CMK (cell line): ENCODE data around the gene COPS7A.

Experiments used
- DNase-seq: peaks from one replicate; pipeline ENCODE4 v3.0.0-alpha.2; 2010; ENCODE audit warnings: low read depth

The COPS7A gene

DNA sequence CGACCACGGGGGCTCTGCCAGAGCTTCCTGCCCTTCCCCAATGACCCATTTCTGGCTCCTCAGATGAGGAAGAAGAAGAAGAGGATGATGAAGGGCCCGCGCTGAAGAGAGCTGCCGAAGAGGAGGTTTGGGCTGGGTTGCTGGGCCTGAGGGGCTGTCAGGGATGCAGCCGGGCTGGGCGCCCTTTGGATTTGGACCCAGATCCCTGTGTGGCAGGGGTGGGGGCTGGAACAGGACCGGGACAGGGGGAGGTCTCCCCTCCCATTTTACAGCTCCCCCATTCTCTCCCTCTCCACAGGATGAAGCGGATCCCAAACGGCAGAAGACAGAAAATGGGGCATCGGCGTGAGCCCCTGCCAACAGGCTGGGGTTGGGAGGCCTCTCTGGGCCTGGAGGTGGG lies 46.2 kb downstream of the COPS7A start:
- no peak for DNase-seq

DNA sequence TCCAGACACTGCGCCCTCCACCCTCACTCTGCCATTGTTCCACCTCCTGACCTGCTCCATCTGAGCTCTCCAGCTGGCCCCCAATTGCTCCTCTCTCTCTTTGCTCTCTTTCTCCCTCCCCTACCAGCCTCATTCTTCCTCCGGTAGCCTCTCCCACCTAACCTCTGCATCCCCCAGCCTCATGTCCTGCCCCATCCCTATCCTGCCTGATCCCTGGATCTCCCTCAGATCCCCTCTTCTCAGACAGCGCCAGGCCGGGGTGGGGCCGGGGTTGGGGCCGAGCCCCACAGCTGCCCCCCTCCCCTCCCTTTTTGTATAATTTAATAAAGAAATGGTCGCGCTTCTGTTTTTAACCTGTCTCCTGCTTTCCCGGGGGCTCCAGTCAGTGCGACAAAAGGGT lies 46.8 kb downstream of the COPS7A start:
- DNase-seq, result no peak

DNA sequence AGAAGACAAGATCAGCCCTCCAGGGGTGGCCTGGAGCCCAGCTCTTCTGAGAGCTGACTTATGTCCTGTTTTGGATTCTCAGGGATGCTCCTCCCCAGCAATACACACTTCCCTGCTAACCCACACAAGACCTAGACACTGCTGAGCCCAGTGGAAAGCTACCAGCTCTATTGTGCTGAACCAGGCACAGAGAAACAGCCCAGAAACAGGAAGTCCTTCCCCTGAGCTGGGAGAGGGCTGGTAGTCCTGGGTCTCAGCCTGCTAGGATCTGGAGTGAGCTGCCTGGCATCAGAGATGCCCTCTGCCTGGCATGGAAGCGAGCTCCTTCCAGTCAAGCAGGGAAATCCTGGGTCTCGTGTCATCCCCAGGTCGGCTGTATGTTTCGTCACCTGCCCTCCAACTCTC lies 47.2 kb downstream of the COPS7A start:
- DNase-seq, result no peak

DNA sequence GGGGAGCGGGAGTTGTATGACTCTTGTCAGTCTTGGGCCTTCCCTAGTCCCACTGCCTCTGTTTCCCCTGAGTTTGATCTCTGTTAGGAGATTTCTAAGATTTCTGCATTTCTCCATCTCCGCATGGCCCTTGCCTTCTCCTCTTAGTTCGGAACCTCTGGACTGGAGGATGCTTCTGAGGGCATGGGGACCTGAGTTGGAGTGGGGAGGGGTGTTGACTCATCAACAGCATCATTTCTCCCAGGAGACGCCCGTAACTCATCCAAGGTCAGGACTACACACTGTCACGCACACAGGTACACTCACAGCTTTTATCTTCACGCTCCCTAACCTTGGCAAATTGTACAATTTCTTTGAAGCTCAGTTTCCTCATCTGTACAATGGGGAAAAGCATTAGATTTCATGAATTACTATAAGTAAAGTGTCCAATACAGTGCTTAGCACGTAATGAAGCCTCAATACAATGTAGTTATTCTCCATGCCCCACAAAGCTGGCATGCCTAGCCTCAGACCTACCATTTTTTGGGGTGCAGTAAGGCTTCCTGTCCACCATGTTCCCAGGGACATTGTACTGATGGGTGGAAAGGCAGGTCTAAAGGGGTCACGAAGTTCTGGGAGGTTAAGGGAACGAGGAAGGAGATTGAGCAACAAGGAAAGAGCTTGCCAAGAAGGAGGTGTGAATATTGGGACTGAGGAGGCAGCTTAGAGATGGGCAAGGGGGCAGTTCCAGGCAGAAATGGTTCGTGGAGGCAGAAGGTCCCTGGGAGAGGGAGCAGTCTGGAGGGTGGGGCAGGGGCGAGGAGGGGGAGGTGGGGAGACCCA lies 47.9 kb downstream of the COPS7A start:
- DNase-seq, result no peak

DNA sequence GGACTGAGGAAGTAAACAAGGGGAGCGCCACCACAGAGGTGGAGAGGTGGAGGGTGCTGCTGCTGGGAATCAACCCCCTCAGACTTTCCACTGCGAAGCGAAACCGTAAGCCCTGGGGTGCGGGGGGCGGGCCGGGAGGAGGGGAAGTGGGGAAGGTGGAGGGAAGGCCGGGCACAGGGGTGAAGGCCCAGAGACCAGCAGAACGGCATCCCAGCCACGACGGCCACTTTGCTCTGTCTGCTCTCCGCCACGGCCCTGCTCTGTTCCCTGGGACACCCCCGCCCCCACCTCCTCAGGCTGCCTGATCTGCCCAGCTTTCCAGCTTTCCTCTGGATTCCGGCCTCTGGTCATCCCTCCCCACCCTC lies 48.5 kb downstream of the COPS7A start, which contains the start of gene LAG3:
Gene LAG3 (plus strand): TSS at position 190 of the 365 bp plus-strand sequence. CDS start 333 bp downstream, outside the sequence.
- DNase-seq, result no peak

DNA sequence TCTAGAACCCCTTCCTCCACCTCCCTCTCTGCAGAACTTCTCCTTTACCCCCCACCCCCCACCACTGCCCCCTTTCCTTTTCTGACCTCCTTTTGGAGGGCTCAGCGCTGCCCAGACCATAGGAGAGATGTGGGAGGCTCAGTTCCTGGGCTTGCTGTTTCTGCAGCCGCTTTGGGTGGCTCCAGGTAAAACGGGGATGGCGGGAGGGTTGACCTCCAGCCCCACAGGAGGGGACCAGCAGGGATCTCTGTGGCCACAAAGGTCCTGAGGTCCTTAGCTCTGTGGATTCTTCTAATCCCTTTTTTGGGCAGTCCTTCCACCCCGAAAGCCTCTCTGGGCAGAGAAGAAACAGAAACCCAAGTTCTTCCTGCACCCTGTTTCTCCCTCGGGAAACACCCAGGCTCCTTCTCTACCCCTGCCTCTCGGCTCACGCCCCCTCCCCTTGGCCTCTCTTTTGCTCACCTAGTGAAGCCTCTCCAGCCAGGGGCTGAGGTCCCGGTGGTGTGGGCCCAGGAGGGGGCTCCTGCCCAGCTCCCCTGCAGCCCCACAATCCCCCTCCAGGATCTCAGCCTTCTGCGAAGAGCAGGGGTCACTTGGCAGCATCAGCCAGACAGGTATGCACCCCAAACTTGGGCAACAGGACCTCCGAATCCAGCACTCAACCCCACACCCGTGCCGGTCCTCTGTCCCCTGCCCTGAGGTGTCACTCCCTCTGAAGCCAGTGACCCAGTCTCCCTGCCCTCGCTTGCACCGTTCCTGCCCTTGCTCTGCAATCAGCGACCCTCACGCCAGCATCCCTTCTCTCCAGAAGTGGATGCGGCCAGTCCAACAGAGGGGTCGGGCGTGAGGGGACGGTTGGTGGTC lies 49.1 kb downstream of the COPS7A start:
- no peak for DNase-seq

DNA sequence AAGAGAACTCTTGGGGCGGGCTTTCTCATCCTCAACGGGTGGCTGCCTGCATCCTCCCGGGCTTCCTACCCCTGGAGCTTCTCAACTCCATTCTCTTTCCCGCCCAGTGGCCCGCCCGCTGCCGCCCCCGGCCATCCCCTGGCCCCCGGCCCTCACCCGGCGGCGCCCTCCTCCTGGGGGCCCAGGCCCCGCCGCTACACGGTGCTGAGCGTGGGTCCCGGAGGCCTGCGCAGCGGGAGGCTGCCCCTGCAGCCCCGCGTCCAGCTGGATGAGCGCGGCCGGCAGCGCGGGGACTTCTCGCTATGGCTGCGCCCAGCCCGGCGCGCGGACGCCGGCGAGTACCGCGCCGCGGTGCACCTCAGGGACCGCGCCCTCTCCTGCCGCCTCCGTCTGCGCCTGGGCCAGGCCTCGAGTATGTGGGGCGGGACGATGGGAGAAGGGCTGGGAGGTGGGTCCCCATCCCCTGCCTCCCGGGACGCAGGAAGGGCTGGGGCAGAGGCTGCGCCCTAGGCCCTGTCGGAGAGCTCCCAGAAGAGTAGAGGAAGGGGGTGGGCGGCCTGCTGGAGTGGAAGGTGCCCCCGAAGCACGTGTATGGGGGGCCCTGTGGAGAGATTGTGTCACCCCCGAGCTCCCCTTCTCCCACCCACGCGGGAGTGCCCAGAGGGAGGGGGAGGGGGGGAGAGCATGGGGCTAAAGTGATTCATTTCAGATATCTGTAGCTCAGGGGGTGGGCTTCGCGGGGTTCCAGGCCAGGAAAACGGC lies 49.9 kb downstream of the COPS7A start:
- DNase-seq, result no peak

DNA sequence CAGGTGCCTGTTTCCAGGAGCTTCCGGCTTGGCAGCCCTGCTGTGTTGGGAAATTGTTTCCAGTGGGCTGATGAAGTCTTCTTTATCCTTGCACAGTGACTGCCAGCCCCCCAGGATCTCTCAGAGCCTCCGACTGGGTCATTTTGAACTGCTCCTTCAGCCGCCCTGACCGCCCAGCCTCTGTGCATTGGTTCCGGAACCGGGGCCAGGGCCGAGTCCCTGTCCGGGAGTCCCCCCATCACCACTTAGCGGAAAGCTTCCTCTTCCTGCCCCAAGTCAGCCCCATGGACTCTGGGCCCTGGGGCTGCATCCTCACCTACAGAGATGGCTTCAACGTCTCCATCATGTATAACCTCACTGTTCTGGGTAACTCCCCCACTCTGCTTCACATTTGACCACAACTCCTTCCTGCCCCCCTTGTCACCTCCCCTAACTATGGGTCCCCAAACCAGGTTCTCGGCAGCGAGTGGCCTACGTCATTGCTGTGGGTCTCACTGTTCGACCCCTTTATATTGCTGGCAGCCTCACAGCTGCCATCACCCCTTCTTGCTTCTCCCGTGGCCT lies 50.7 kb downstream of the COPS7A start:
- DNase-seq, result no peak

DNA sequence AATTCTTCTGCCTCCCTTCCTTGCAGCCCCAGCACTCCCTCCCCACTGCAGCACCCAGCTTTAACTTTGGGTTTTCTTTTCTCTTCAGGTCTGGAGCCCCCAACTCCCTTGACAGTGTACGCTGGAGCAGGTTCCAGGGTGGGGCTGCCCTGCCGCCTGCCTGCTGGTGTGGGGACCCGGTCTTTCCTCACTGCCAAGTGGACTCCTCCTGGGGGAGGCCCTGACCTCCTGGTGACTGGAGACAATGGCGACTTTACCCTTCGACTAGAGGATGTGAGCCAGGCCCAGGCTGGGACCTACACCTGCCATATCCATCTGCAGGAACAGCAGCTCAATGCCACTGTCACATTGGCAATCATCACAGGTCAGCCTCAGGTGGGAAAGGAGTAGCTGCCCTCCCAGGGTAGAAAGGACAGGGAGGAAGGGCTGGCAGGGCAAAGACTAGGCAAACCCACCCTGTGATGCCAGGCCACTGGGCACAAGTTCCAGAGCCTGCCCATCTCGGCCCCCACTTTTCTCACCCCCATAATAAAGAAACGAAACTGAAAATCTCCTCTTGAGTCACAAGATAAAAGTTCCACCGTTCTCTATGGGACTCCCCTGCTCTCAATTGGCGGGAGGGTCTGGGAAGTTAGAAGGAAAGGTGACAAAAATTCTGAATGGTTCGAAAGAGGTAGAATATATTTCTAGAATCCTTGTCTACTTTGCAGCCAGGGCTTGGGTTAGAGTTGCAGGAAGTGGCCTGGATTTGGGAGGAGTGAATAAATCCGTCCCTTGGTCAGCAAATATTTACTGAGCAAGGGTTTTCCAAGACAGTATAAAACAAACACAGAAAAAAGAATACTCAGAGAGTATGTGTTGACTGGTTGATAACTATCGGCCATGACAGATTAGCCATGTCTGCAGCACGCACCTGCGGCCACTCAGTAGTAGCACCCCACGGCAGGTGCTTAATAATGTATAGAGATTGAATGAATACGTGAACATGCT lies 51.6 kb downstream of the COPS7A start:
- no peak for DNase-seq

DNA sequence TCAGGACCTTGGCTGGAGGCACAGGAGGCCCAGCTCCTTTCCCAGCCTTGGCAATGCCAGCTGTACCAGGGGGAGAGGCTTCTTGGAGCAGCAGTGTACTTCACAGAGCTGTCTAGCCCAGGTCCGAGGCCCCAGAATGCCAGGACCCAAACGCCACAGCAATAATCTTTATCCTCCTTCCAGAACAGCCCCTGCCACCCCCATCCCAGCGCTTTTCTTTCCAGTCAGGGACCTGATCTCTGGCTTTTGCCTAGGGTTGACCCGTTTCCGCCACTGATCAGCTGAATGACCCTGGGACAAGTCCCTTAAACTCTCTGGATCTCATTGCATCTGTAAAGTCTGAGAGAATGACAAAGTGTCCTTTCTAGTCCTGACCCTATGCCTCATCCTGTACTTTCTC lies 53.5 kb downstream of the COPS7A start:
- no peak for DNase-seq

DNA sequence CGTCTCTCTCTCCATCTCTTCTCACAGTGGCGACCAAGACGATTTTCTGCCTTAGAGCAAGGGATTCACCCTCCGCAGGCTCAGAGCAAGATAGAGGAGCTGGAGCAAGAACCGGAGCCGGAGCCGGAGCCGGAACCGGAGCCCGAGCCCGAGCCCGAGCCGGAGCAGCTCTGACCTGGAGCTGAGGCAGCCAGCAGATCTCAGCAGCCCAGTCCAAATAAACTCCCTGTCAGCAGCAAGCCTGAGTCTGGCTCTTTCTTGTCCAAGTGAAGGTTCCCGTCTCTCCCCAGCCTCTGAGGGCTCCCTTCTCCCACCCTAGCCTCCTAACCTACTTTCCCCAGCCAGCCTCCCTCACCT lies 54.3 kb downstream of the COPS7A start:
- DNase-seq, result no peak

DNA sequence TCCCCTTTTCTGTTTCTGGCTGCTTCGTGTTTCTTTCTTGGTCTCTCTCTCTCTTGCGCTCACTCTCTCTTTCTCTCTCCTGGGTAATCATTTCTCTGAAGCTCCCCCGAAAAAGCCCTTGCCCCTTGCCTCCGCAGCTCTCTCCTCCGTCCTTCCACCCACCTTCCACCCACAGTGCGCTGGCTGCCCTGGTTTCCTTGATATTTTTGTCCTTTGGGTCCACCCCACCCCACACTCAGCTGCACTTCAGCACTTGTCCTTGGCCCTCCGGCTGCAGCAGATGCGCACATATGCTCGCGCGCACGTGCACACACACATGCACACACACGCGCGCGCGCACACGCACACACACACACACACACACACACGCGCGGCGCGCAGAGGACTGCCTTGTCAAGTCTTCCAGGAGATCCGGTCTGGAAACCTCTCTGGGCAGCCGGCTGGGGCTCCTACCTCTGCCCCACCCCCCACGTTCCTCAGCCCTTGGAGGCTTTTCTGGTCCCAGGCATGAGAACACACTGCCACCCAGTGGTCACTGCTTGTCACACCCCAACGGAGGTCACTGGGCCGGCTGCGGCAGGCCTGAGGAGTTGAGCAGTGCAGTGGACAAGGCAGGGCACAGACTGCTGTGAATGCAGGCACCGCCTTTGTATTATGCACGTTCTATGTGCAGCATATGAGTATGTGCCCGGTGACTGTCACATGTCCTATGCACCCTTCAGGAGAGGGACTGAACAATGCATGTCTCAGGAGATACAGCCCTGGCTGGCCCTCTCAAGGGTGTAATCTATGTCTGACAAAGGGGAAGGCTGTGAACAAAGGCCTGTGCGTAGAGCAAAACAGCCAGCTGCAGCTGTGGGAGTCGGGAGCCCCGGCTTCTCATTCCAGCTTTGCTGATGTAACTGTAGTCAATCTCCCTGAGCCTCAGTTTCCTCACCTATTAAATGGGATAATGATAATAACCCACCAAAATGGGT lies 55.0 kb downstream of the COPS7A start:
- DNase-seq, result peak; percentile 97

DNA sequence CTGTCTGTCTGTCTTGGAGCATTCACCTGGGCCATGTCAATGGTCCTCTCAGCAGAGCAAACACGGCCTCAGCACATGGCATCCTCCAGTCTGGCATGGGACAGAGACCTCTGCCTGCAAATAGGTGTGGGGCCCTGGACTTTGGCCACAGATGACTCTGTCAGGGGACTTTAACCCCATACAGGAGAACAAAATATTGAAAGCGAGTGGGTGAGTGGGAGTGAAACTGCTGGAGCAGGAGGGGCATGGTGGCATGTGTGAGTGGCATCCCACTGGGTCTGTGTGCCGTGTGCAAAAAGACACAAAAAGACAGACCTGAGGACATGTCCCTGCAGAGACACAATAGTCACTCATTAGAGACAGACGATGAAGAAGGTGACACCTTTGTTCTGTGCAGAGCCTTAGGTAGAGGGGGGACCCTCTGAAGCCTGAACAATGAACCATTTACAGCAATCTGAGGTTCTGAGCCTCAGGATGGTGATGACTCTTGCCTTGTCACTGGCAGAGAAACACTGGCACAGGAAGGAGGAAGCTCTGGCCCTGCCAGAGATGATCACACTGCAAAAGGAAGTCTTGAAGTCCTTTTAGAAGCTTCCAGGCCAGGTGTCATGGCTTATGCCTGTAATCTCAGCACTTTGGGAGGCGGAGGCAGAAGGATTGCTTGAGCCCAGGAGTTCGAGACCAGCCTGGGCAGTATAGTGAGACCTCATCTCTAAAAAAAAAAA lies 56.0 kb downstream of the COPS7A start:
- DNase-seq, result no peak

DNA sequence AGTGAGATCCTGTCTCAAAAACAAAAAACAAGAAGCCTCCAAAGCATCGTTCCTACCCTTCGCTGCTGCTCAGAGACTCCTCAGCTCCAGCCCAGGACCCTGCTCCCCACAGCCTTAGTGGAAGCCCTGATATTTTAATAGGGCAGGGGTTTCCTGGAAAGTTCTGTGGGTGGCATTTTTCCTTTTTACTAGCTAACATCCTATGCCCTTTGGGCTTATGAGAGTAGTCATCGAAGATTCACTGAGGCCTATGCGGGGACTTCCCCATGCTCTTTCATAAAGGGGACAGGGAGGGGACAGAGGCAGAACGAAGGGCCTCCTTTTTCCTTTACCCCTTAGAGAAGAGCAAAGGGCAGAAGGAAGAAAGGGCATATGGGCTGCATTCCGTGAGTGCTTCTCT lies 56.7 kb downstream of the COPS7A start:
- no peak for DNase-seq
